Measurements from ENCODE around the gene VOPP1.
"Not testable (repeated sequence)": the region's sequence is repeated elsewhere in the genome, so short reads cannot be mapped to it uniquely, and the experiment has no call there.

Gene VOPP1

GRCh38 chr7:55515569-55516279 lies 56.6 kb downstream of the VOPP1 start:
- FAIRE-seq: no peak
- no peak for DNase-seq (ENCODE audit: insufficient read length, low spot score)

GRCh38 chr7:55514546-55515265 lies 57.6 kb downstream of the VOPP1 start:
- no peak for DNase-seq (ENCODE audit: insufficient read length, low spot score)
- FAIRE-seq: no peak

- FAIRE-seq (no peak), DNase-seq (ENCODE audit: insufficient read length, low spot score) (no peak)
Observed at GRCh38 chr7:55513868-55514267, 58.4 kb downstream of the VOPP1 start.

GRCh38 chr7:55512635-55513191 lies 59.6 kb downstream of the VOPP1 start:
- no peak for DNase-seq (ENCODE audit: insufficient read length, low spot score)

GRCh38 chr7:55510621-55511020 lies 61.7 kb downstream of the VOPP1 start:
- FAIRE-seq (no peak), DNase-seq (ENCODE audit: insufficient read length, low spot score) (no peak)

More at GRCh38 chr7:55512635-55513191, 59.6 kb downstream of the VOPP1 start:
- FAIRE-seq: no peak

- not testable (repeated sequence) for FAIRE-seq; DNase-seq (ENCODE audit: insufficient read length, low spot score)
Observed at GRCh38 chr7:55510206-55510605, 62.1 kb downstream of the VOPP1 start.

- FAIRE-seq (no peak), DNase-seq (ENCODE audit: insufficient read length, low spot score) (no peak)
Observed at GRCh38 chr7:55509322-55509721, 63.0 kb downstream of the VOPP1 start.

- DNase-seq (ENCODE audit: insufficient read length, low spot score): no peak
- no peak for FAIRE-seq
Observed at GRCh38 chr7:55508221-55509011, 63.9 kb downstream of the VOPP1 start.

GRCh38 chr7:55507743-55508142 lies 64.6 kb downstream of the VOPP1 start:
- FAIRE-seq: no peak

GRCh38 chr7:55504967-55505658 lies 67.2 kb downstream of the VOPP1 start:
- DNase-seq (ENCODE audit: insufficient read length, low spot score) (no peak), FAIRE-seq (no peak)

More at GRCh38 chr7:55507743-55508142, 64.6 kb downstream of the VOPP1 start:
- DNase-seq (ENCODE audit: insufficient read length, low spot score): no peak

- DNase-seq (ENCODE audit: insufficient read length, low spot score) (no peak), FAIRE-seq (no peak)
Observed at GRCh38 chr7:55504093-55504859, 68.0 kb downstream of the VOPP1 start.

GRCh38 chr7:55502858-55503440 lies 69.4 kb downstream of the VOPP1 start:
- DNase-seq (ENCODE audit: insufficient read length, low spot score): no peak
- no peak for FAIRE-seq

GRCh38 chr7:55502124-55502857 lies 70.0 kb downstream of the VOPP1 start:
- DNase-seq (ENCODE audit: insufficient read length, low spot score) (no peak), FAIRE-seq (no peak)

- no peak for DNase-seq (ENCODE audit: insufficient read length, low spot score)
Observed at GRCh38 chr7:55501611-55502010, 70.7 kb downstream of the VOPP1 start.

GRCh38 chr7:55500117-55500756 lies 72.1 kb downstream of the VOPP1 start:
- no peak for DNase-seq (ENCODE audit: insufficient read length, low spot score)
- FAIRE-seq: no peak

More at GRCh38 chr7:55501611-55502010, 70.7 kb downstream of the VOPP1 start:
- FAIRE-seq: no peak

GRCh38 chr7:55499591-55499990 lies 72.7 kb downstream of the VOPP1 start:
- DNase-seq (ENCODE audit: insufficient read length, low spot score) (no peak), FAIRE-seq (no peak)

GRCh38 chr7:55498770-55499169 lies 73.5 kb downstream of the VOPP1 start:
- no peak for FAIRE-seq
- no peak for DNase-seq (ENCODE audit: insufficient read length, low spot score)

GRCh38 chr7:55498142-55498541 lies 74.2 kb downstream of the VOPP1 start:
- DNase-seq (ENCODE audit: insufficient read length, low spot score) (no peak), FAIRE-seq (no peak)

All from HTR-8/SVneo (cell line).